Right atrium auricular region (tissue), 2 donors: ENCODE results near the gene FSCB. TPM values are rescaled to one million over a fixed set of nuclear protein-coding genes. Genes with fewer than 3 reads are reported as not detected.

Experiments used
- DNase-seq: peaks from one replicate; pipeline ENCODE4 v3.0.0-alpha.2; 2019; ENCODE audit warnings: low spot score
- H3K27ac ChIP-seq, 2 donors: fragments of 200-600 bp; sonication (generic); 1 replicate in 1 of 2; 2 replicates in 1 of 2; pipeline ENCODE4 v1.5.1; 2016 to 2019
- H3K27me3 ChIP-seq, 2 donors: fragments of 200-600 bp; sonication (generic); one replicate each; pipeline versions ENCODE4 v1.5.1 to v1.6.0; 2017 to 2019
- H3K36me3 ChIP-seq: fragments of 200-600 bp; sonication (generic); one replicate; pipeline ENCODE4 v1.5.1; 2016
- H3K4me1 ChIP-seq, 2 donors: fragments of 200-600 bp; sonication (generic); one replicate each; pipeline versions ENCODE4 v1.5.1 to v1.6.0; 2017 to 2019
- H3K4me3 ChIP-seq, 2 donors: fragments of 200-600 bp; sonication (generic); 1 replicate in 1 of 2; 2 replicates in 1 of 2; pipeline ENCODE4 v1.5.1; 2017 to 2019; ENCODE audit warnings: mild to moderate bottlenecking in 1 of 2, moderate library complexity in 1 of 2
- H3K9me3 ChIP-seq, 2 donors: fragments of 200-600 bp; sonication (generic); one replicate each; pipeline ENCODE4 v1.5.1; 2019
- total RNA-seq, 2 donors: library from RNA; depleted of rRNA; stranded (reverse); fragments of >200 nt; gene quantifications; one replicate each; pipeline ENCODE4 v1.1.0, GENCODE V29; 2016
- TF ChIP-seq, protein P1 (sequence below), 2 donors: fragments of 200-600 bp; sonication (generic); IDR thresholded peaks; one replicate each; pipeline ENCODE4 v1.5.1; 2019; ENCODE audit warnings: antibody characterized with exemption in 2 of 2

The FSCB gene
- total RNA-seq, 2 donors from 2014 or later = not detected

GRCh38 chr14:44468771-44469170 is 38.3 kb downstream of the FSCB start:
- no peak for DNase-seq
- Histone ChIP-seq H3K4me3 (no peak overlapping the region), H3K27me3 (no peaks in the 10 kb centered on the region), H3K27ac (no peak overlapping the region), H3K9me3 (no peaks in the 10 kb centered on the region), H3K4me1 (no peaks in the 10 kb centered on the region), H3K36me3 (no peaks in the 10 kb centered on the region)
- TF ChIP-seq, protein P1, sequence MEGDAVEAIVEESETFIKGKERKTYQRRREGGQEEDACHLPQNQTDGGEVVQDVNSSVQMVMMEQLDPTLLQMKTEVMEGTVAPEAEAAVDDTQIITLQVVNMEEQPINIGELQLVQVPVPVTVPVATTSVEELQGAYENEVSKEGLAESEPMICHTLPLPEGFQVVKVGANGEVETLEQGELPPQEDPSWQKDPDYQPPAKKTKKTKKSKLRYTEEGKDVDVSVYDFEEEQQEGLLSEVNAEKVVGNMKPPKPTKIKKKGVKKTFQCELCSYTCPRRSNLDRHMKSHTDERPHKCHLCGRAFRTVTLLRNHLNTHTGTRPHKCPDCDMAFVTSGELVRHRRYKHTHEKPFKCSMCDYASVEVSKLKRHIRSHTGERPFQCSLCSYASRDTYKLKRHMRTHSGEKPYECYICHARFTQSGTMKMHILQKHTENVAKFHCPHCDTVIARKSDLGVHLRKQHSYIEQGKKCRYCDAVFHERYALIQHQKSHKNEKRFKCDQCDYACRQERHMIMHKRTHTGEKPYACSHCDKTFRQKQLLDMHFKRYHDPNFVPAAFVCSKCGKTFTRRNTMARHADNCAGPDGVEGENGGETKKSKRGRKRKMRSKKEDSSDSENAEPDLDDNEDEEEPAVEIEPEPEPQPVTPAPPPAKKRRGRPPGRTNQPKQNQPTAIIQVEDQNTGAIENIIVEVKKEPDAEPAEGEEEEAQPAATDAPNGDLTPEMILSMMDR (IDR thresholded peaks at IDR 0.05) = no peak

- no peaks in the 10 kb centered on the region for H3K9me3 ChIP-seq
- no peaks in the 10 kb centered on the region for H3K27me3 ChIP-seq
- no peak for DNase-seq
- H3K4me3 ChIP-seq = no peak overlapping the region
- H3K27ac ChIP-seq = no peak overlapping the region
- H3K36me3 ChIP-seq = no peaks in the 10 kb centered on the region
- H3K4me1 ChIP-seq = no peaks in the 10 kb centered on the region
- TF ChIP-seq, protein P1 (IDR thresholded peaks at IDR 0.05) = no peak
Measured at GRCh38 chr14:44463356-44464004, 43.6 kb downstream of the FSCB start.

- H3K27me3 ChIP-seq = no peaks in the 10 kb centered on the region
- no peaks in the 10 kb centered on the region for H3K36me3 ChIP-seq
- TF ChIP-seq, protein P1 (IDR thresholded peaks at IDR 0.05) = no peak
- peaks cover 0 to 5% of the 10 kb centered on the region in 2 donors for H3K9me3 ChIP-seq
- no peak overlapping the region for H3K4me3 ChIP-seq
- H3K27ac ChIP-seq = no peak overlapping the region
- H3K4me1 ChIP-seq = no peaks in the 10 kb centered on the region
- DNase-seq = no peak
Measured at GRCh38 chr14:44462381-44462780, 44.7 kb downstream of the FSCB start.

DNA sequence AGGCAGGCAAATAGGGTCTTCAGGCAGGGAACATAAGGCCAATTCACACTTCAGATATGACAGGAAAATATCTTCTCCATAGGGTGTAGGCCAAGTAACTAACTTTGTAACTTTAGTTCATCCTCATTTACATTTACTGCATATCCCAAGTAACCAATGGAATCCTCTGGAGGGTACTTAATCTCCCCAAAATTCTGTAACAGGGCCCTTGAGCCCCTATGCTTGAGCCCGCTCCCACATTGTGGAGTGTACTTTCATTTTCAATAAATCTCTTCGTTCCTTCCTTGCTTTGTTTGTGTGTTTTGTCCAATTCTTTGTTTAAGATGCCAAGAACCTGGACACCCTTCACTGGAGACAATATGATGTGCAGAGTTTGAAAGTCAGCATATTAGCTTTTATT is 45.3 kb downstream of the FSCB start:
- Histone ChIP-seq H3K27me3 (no peaks in the 10 kb centered on the region), H3K27ac (no peak overlapping the region), H3K4me3 (no peak overlapping the region), H3K4me1 (no peaks in the 10 kb centered on the region), H3K36me3 (no peaks in the 10 kb centered on the region), H3K9me3 (peaks cover 0 to 10% of the 10 kb centered on the region in 2 donors)
- no peak for DNase-seq
- TF ChIP-seq, protein P1 (IDR thresholded peaks at IDR 0.05) = no peak
